ENCODE results near the gene JAG1.

The JAG1 gene

GRCh38 chr20:10654630-10655029 is 19.2 kb downstream of the JAG1 start:
- ChIA-PET POLR2A (no interaction called here), CTCF (interaction anchor here (1.1 to 3.5 kb wide), 4 partner anchors 17 to 102 kb away, joined by 3 to 12 read pairs (median 6); no protein-coding TSS in a partner anchor)
- H3K4me3 ChIP-seq (ENCODE audit: low read depth, low read length) = no peak overlapping the region
- no peak for DNase-seq (ENCODE audit: low read depth, low spot score)
- TF ChIP-seq CTCF (IDR thresholded peaks at IDR 0.05; ENCODE audit: insufficient read depth, low read length, missing control alignments) = no peak

- POLR2A ChIA-PET = interaction anchor here (1.2 kb wide), 1 partner anchor 220 kb away, joined by 3 read pairs; no protein-coding TSS in a partner anchor
- DNase-seq (ENCODE audit: low read depth, low spot score) = no peak
- no peak overlapping the region for H3K4me3 ChIP-seq (ENCODE audit: low read depth, low read length)
- CTCF ChIA-PET = interaction anchor here (1.1 to 3.5 kb wide), 3 partner anchors 17 to 889 kb away, joined by 3 to 12 read pairs (median 4); no protein-coding TSS in a partner anchor
- TF ChIP-seq CTCF (IDR thresholded peaks at IDR 0.05; ENCODE audit: insufficient read depth, low read length, missing control alignments) = no peak
Observed at GRCh38 chr20:10654250-10654610, 19.6 kb downstream of the JAG1 start.

GRCh38 chr20:10653599-10654249 is 20.1 kb downstream of the JAG1 start:
- H3K4me3 ChIP-seq (ENCODE audit: low read depth, low read length) = peak overlapping the region; percentile 21; the same call in 1 of the 2 replicates
- CTCF ChIA-PET = interaction anchor here (1.1 to 3.5 kb wide), 3 partner anchors 18 to 890 kb away, joined by 3 to 12 read pairs (median 4); no protein-coding TSS in a partner anchor
- DNase-seq (ENCODE audit: low read depth, low spot score) = peak; percentile 85
- TF ChIP-seq CTCF (IDR thresholded peaks at IDR 0.05; ENCODE audit: insufficient read depth, low read length, missing control alignments) = no peak
- POLR2A ChIA-PET = interaction anchor here (0.6 to 1.2 kb wide), 2 partner anchors 17 to 219 kb away, joined by 3 to 4 read pairs; no protein-coding TSS in a partner anchor

GRCh38 chr20:10652660-10653261 is 21.0 kb downstream of the JAG1 start:
- DNase-seq (ENCODE audit: low read depth, low spot score) = no peak
- CTCF ChIA-PET = interaction anchor here (1.5 kb wide), 1 partner anchor 891 kb away, joined by 4 read pairs; no protein-coding TSS in a partner anchor

GRCh38 chr20:10652185-10652584 is 21.6 kb downstream of the JAG1 start:
- no peak overlapping the region for H3K4me3 ChIP-seq (ENCODE audit: low read depth, low read length)
- CTCF ChIA-PET = interaction anchor here (0.6 to 1.1 kb wide), 2 partner anchors 17 to 99 kb away, joined by 3 to 4 read pairs; no protein-coding TSS in a partner anchor
- POLR2A ChIA-PET = no interaction called here
- no peak for DNase-seq (ENCODE audit: low read depth, low spot score)
- TF ChIP-seq CTCF (IDR thresholded peaks at IDR 0.05; ENCODE audit: insufficient read depth, low read length, missing control alignments) = no peak

More at GRCh38 chr20:10652660-10653261, 21.0 kb downstream of the JAG1 start:
- no peak for TF ChIP-seq CTCF (IDR thresholded peaks at IDR 0.05; ENCODE audit: insufficient read depth, low read length, missing control alignments)
- POLR2A ChIA-PET = interaction anchor here (1.2 kb wide), 1 partner anchor 218 kb away, joined by 3 read pairs; no protein-coding TSS in a partner anchor
- no peak overlapping the region for H3K4me3 ChIP-seq (ENCODE audit: low read depth, low read length)

Data from AG04449 (cell line).